ENCODE results near the gene E2F2.

The E2F2 gene

DNA sequence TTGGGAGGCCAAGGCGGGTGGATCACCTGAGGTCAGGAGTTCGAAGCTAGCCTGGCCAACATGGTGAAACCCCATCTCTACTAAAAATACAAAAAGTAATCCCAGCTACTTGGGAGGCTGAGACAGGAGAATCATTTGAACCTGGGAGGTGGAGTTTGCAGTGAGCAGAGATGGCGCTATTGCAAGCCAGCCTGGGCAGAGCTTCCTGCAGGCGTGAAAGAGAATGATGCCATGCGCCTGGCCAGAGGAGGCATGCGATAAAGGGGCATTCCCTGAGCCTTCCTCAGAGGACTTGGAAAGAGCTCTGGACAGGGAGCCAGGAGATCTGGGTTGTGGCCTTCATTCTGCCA is 3.2 kb downstream of the E2F2 start:
- no peak for DNase-seq (ENCODE audit: low spot score)
- in situ Hi-C loops (cut with MboI; ENCODE audit: low pct_unique_long_range_greater_than_20kb, low sequenced_read_pairs, unreplicated experiment), result no loop called here
- TF ChIP-seq, protein P1, sequence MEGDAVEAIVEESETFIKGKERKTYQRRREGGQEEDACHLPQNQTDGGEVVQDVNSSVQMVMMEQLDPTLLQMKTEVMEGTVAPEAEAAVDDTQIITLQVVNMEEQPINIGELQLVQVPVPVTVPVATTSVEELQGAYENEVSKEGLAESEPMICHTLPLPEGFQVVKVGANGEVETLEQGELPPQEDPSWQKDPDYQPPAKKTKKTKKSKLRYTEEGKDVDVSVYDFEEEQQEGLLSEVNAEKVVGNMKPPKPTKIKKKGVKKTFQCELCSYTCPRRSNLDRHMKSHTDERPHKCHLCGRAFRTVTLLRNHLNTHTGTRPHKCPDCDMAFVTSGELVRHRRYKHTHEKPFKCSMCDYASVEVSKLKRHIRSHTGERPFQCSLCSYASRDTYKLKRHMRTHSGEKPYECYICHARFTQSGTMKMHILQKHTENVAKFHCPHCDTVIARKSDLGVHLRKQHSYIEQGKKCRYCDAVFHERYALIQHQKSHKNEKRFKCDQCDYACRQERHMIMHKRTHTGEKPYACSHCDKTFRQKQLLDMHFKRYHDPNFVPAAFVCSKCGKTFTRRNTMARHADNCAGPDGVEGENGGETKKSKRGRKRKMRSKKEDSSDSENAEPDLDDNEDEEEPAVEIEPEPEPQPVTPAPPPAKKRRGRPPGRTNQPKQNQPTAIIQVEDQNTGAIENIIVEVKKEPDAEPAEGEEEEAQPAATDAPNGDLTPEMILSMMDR (IDR thresholded peaks at IDR 0.05; ENCODE audit: extremely low read depth, insufficient read depth, missing control alignments), result no peak

DNA sequence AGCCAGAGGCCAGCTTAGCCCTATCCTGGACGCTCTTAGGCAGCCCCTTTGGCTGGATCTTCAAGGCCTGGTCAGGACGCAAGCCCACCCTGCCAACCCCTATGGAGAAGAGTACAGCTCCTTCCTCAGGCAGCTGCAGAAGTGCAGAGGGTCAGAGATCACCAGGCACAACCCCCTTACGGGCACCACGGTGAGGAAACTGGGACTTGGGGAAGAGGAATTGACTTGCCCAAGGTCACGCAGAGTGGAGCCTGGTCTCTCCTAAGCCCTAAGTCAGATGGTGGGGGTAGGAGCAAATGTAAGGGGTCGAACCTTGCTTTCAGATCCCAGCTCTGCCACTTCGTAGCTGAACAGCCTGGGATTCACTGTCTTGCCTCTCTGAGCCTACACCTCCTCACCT is 3.7 kb downstream of the E2F2 start:
- DNase-seq (ENCODE audit: low spot score), result no peak
- TF ChIP-seq, protein P1 (IDR thresholded peaks at IDR 0.05; ENCODE audit: extremely low read depth, insufficient read depth, missing control alignments), result no peak

DNA sequence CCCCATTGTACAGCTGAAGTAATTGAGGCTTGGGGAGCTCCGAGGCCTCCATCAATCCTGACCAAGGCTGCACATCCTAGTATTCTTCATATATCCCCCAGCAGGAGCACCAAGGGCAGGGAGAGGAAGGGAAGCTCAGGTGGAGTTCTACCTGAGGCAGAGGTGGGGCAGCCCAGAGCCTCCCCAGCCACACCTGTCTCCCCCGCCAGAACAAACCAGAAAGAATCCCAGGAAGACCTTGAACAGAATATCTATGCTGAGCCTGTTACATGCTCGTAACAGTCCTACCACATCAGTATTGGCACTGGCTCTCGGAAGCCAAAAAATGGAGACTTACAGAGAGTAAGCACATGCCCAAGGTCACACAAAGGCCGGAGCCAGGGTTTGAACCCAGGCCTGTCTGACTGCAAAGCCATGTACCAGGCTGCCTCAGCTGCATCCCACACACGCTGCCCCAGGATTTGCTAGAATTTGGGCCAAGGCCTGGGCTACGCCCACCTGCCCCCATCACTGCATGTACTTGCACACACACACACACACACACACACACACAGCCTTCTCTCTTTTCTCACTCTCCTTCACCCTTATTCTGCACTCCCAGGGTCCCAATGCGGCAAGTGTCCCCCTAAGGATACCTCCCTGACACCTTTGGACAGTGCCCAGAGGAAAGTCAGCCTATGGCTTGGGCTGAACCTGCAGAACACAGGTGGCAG is 4.5 kb downstream of the E2F2 start:
- in situ Hi-C loops (cut with MboI; ENCODE audit: low pct_unique_long_range_greater_than_20kb, low sequenced_read_pairs, unreplicated experiment), result no loop called here
- no peak for DNase-seq (ENCODE audit: low spot score)
- TF ChIP-seq, protein P1 (IDR thresholded peaks at IDR 0.05; ENCODE audit: extremely low read depth, insufficient read depth, missing control alignments), result no peak

More for the DNA sequence above, 3.7 kb downstream of the E2F2 start:
- in situ Hi-C loops (cut with MboI; ENCODE audit: low pct_unique_long_range_greater_than_20kb, low sequenced_read_pairs, unreplicated experiment), result no loop called here

DNA sequence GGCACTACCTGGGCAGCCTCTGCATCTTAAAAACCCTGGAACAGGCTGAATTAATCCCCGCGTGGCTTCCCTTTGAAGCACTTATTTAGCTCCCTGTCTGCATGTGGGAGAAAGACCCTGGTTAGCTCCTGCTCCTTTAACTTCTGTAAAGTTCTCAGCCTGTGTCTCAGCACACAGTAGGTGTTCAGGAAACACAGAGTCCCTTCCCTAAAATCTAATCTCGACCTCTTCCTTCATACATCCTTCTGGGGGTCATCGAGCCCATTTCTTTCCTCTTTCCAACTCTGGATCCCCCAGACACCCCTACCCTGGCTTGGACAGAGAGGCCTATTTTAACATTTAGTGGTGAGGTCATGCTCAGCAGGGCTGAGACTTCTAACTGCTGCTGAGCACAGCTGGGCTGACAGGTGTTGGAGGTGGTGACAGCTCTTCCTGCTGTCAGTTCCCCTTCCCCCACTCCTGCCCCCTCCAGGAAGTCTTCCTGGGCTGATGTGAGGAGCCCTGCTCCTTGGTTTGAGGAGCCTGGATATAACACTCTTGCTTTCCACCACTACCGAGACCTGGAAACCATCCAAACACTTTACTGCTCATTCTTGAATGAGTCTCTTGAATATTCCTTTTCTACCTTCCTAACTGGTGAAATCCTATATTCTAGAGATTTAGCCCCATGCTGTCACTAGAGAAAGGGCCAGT is 5.3 kb downstream of the E2F2 start:
- TF ChIP-seq, protein P1 (IDR thresholded peaks at IDR 0.05; ENCODE audit: extremely low read depth, insufficient read depth, missing control alignments), result no peak
- in situ Hi-C loops (cut with MboI; ENCODE audit: low pct_unique_long_range_greater_than_20kb, low sequenced_read_pairs, unreplicated experiment), result no loop called here
- DNase-seq (ENCODE audit: low spot score), result no peak

DNA sequence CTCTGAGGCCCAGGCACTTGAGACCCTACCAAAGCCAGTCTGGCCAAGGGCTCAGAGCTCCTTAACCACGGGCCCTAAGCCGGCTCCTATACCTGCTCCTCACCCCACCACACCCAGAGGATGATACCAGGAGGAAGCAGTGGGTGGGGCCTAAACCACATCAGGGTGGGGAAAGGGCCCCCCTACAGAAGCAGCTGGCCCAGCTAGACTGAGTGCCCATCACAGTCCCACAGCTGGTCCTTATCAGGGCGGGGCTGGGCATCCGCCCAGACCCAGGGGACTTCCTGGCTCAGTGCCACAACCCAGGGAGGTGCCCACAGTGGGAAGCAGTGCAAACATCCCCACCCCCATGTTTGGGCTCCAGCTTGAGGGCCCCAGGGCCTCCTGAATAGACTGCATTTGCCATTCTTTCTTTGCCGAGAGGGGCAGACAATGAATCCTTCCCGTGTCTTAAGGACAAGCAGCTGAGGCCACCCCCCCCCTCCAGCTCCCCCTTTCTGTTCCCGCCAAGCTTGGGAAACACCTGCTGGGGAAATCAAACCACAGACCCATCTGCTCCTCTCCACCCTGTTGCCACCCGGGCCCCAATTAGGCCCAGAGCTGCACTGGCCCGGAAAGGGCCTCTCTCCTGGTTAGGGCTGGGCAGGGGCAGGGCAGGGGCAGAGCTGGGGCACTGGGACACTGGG is 6.2 kb downstream of the E2F2 start:
- DNase-seq (ENCODE audit: low spot score), result no peak
- in situ Hi-C loops (cut with MboI; ENCODE audit: low pct_unique_long_range_greater_than_20kb, low sequenced_read_pairs, unreplicated experiment), result no loop called here
- TF ChIP-seq, protein P1 (IDR thresholded peaks at IDR 0.05; ENCODE audit: extremely low read depth, insufficient read depth, missing control alignments), result no peak

DNA sequence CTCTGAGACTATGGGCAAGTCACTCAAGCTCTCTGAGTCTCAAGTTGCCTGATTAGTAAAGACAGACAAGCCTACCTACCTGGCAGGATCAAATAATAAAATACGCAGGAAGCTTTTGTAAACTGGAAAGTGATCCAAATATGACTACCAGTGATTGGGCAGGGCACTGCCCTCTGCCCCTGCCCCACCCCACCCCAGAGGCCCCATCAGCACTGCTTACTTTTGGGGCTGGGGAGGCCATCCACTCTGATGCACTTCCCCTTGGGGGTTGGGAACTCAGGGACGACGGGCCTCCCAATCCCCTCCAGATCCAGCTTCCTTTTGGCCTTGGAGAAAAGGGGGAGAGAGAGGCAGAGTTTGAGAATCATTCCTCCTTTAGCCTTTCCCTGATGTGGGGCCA is 6.9 kb downstream of the E2F2 start:
- in situ Hi-C loops (cut with MboI; ENCODE audit: low pct_unique_long_range_greater_than_20kb, low sequenced_read_pairs, unreplicated experiment), result no loop called here
- TF ChIP-seq, protein P1 (IDR thresholded peaks at IDR 0.05; ENCODE audit: extremely low read depth, insufficient read depth, missing control alignments), result no peak
- no peak for DNase-seq (ENCODE audit: low spot score)

All from GM13977 (cell line).